Right lobe of liver (tissue), 6 donors: ENCODE results near the gene LRRC2. TPM values are rescaled to one million over a fixed set of nuclear protein-coding genes. Genes with fewer than 3 reads are reported as not detected.

ENCODE experiments used
- ATAC-seq, 4 donors: fragments of 200-7000 bp; cut with Tn5 transposase; one replicate each; pipeline ENCODE4 v1.9.1; 2020; ENCODE audit warnings: mild to moderate bottlenecking in 4 of 4, moderate library complexity in 4 of 4
- DNase-seq, 3 donors: peaks; one replicate each; pipeline ENCODE4 v3.0.0-alpha.2; 2020
- H3K27ac ChIP-seq, 3 donors: fragments of 200-600 bp; one replicate each; pipeline ENCODE4 v1.8.0; 2022
- H3K27me3 ChIP-seq, 2 donors: fragments of 200-600 bp; one replicate each; pipeline ENCODE4 v1.8.0; 2022
- H3K36me3 ChIP-seq, 4 donors: fragments of 200-600 bp; sonication (generic) in 1 of 4; one replicate each; pipeline versions ENCODE4 v1.5.1 to v1.8.0; 2017 to 2022; ENCODE audit warnings: control low read depth in 1 of 4
- H3K4me1 ChIP-seq, 4 donors: fragments of 200-600 bp; sonication (generic) in 1 of 4; one replicate each; pipeline versions ENCODE4 v1.5.1 to v1.8.0; 2017 to 2022; ENCODE audit warnings: control low read depth in 1 of 4
- H3K4me3 ChIP-seq, 3 donors: fragments of 200-600 bp; one replicate each; pipeline ENCODE4 v1.8.0; 2022
- H3K9me3 ChIP-seq, 4 donors: fragments of 200-600 bp; sonication (generic) in 1 of 4; one replicate each; pipeline versions ENCODE4 v1.5.1 to v1.8.0; 2017 to 2022; ENCODE audit warnings: control low read depth in 1 of 4
- POLR2A ChIP-seq: fragments of 450-650 bp; IDR thresholded peaks from one replicate; pipeline ENCODE4 v1.6.1; 2017; ENCODE audit warnings: antibody characterized with exemption, mild to moderate bottlenecking
- WGBS: methylation state at CpG from one replicate; pipeline ENCODE4 v1.1.6; 2018; ENCODE audit warnings: low coverage, low lambda C conversion rate; ENCODE audit not compliant: insufficient coverage; ENCODE audit errors: missing lambda C conversion rate; 5-methylcytosine and 5-hydroxymethylcytosine counted together
- intact Hi-C, 2 donors: fragments of 100-400 bp; cut with DNase I; formaldehyde crosslinking; loops; one replicate each; pipeline versions ENCODE4 v1.11.2 to v1.14.1; 2022
- total RNA-seq, 6 experiments: library from RNA; depleted of rRNA in 2 of 6; stranded (reverse); fragments of >200 nt in 2 of 6; fragmentation: NEBNext Ultra II Directional in 3 of 6; extraction: Animal tissue kit (Norgen Biotek cat#: 25700) in 3 of 6; gene quantifications; one replicate each; pipeline versions ENCODE4 v1.1.0 to v1.2.4, GENCODE V29; 2016 to 2023
- TF ChIP-seq, protein P1 (sequence below), 4 donors: fragments of 200-600 bp in 3 of 4; fragments of 450-650 bp in 1 of 4; IDR thresholded peaks; one replicate each; pipeline versions ENCODE4 v1.5.1 to v1.8.0; 2016 to 2022; ENCODE audit warnings: antibody characterized with exemption in 4 of 4, mild to moderate bottlenecking in 2 of 4
- donor health status: DM: no; HTN: yes; CAD: no.
- donor health status: DM: no; HTN: no; CAD: no.
- donor health status: DM: no; HTN: no; CAD: no.
- donor health status: DM: no; HTN: yes; CAD: no.
- donor health status: DM: no; HTN: yes; CAD: no.

LRRC2 gene
- total RNA-seq, 6 experiments from 2014 or later = 4.3 to 8.9 (median 6.1) TPM

DNA sequence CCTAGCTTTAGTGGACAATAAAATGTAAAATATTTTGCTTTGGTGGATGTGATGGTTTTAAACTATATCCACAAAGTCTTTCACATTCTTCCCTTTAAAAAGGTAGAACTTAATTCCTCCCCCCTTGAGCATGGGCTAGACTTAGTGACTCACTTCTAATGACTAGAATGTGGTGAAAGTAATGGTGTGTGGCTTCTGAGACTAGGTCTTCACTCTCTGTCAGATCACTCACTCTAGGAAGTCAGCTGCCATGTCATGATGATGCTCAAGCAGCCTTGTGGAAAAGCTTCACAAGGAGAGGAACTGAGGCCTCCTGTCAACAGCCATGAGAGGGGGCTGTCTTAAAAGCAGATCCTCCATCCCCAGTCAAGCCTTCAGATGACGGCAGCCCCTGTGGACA is 4.2 kb downstream of the LRRC2 start:
- TF ChIP-seq POLR2A = no peak
- TF ChIP-seq, protein P1, sequence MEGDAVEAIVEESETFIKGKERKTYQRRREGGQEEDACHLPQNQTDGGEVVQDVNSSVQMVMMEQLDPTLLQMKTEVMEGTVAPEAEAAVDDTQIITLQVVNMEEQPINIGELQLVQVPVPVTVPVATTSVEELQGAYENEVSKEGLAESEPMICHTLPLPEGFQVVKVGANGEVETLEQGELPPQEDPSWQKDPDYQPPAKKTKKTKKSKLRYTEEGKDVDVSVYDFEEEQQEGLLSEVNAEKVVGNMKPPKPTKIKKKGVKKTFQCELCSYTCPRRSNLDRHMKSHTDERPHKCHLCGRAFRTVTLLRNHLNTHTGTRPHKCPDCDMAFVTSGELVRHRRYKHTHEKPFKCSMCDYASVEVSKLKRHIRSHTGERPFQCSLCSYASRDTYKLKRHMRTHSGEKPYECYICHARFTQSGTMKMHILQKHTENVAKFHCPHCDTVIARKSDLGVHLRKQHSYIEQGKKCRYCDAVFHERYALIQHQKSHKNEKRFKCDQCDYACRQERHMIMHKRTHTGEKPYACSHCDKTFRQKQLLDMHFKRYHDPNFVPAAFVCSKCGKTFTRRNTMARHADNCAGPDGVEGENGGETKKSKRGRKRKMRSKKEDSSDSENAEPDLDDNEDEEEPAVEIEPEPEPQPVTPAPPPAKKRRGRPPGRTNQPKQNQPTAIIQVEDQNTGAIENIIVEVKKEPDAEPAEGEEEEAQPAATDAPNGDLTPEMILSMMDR (IDR thresholded peaks at IDR 0.05) = no peak
- ATAC-seq (no peak), DNase-seq (no peak)
- WGBS = 80% methylated on average over 1 of the region's 1 CpG
- Histone ChIP-seq H3K27me3 (no peaks in the 10 kb centered on the region), H3K36me3 (no peaks in the 10 kb centered on the region), H3K4me1 (peaks cover 0 to 19% (median 8%) of the 10 kb centered on the region in 4 donors), H3K27ac (no peak overlapping the region), H3K4me3 (no peak overlapping the region), H3K9me3 (no peaks in the 10 kb centered on the region)
- intact Hi-C loops = no loop called here

DNA sequence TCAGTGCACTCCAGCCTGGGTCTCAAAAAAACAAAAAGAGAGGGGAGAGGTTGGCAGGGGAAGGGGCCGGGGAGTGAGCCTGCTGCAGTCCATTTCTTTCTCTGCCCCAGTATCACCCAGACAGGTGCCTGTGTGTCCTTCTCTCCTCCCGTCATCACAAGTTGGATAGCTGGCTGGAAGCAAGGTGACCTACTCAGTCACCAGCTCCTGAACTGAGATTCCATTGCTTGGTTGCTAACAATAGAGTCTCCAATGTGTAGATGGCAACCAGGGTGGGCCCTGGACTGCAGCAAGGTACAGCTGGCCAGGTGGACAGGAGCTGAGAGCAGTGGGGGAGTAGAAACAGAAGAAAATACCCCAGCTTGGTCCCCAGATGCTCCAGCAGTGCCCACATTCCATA is 4.6 kb downstream of the LRRC2 start:
- DNase-seq = no peak
- Histone ChIP-seq H3K4me1 (peaks cover 0 to 16% (median 6%) of the 10 kb centered on the region in 4 donors), H3K27ac (no peak overlapping the region), H3K9me3 (no peaks in the 10 kb centered on the region), H3K4me3 (no peak overlapping the region), H3K36me3 (no peaks in the 10 kb centered on the region), H3K27me3 (no peaks in the 10 kb centered on the region)
- ATAC-seq = no peak
- no CpG with 5 or more reads among the region's 2 CpGs for WGBS
- TF ChIP-seq, protein P1 (IDR thresholded peaks at IDR 0.05) = no peak
- TF ChIP-seq POLR2A = no peak
- intact Hi-C loops = no loop called here

- Histone ChIP-seq H3K27ac (peak overlapping the region; percentile 39 to 77 (median 70)), H3K4me3 (peak overlapping the region in 2 of 3 donors; percentile 47 to 50), H3K9me3 (no peaks in the 10 kb centered on the region), H3K27me3 (no peaks in the 10 kb centered on the region), H3K36me3 (no peaks in the 10 kb centered on the region), H3K4me1 (peaks cover 0 to 14% (median 2%) of the 10 kb centered on the region in 4 donors)
- ATAC-seq (peak; percentile 50 to 64 (median 56)), DNase-seq (no peak)
- intact Hi-C loops = no loop called here
- 33% methylated on average over 4 of the region's 4 CpGs for WGBS
- peak; percentile 17 for TF ChIP-seq POLR2A
- TF ChIP-seq, protein P1 (IDR thresholded peaks at IDR 0.05) = no peak
Measured at GRCh38 chr3:46559091-46559704, 6.9 kb downstream of the LRRC2 start.

DNA sequence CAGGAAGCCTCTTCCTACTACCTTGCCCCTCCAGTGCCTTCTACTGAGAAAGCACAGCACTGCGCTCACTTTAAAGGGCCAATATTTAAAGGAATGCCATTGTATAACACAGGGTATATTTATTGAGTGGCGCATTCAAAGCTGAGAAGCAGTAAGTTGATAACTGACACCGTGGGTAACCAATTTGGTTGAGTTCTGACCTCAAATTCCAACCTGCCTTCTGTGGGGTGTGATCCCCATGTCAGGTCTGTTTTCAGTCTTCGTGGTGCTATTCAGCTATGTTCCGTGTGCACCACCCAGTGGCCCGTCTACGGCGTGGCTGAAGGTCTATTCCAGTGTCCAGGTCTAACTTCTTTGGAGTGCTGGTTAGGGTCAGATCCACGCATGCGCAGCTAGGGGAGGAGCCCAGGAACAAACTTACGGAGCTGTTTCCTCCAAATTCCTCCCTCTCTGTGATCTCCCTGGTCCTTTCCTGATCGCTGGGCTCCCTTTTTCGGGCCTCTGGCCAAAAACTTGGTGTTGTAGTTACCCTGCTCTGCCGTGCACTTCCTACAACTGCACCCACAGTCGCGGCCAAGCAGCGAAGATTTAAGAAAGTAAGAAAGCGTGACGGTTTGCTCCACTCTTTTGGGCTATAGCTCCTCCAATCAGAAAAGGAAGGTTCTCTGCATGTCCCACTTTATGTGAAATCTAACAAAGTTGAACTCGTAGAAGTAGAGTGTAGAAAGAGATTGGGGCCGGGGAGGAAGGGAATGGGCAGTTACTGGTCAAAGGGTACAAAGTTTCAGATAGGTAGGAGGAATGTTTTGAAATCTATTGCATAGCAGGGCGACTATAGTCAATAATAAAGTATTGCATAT is 7.7 kb downstream of the LRRC2 start:
- WGBS = 11% methylated on average over 19 of the region's 22 CpGs

More for the DNA sequence above, 7.7 kb downstream of the LRRC2 start:
- H3K27me3 ChIP-seq = no peaks in the 10 kb centered on the region
- H3K4me3 ChIP-seq = peak overlapping the region in 2 of 3 donors; percentile 47 to 50
- no peaks in the 10 kb centered on the region for H3K9me3 ChIP-seq
- H3K36me3 ChIP-seq = no peaks in the 10 kb centered on the region
- ATAC-seq = peak; percentile 94 to 99 (median 97)
- DNase-seq = peak; percentile 94 to 97 (median 94)
- peak overlapping the region; percentile 39 to 77 (median 70) for H3K27ac ChIP-seq
- TF ChIP-seq, protein P1 (IDR thresholded peaks at IDR 0.05) = peak; percentile 79 to 90 (median 88)
- TF ChIP-seq POLR2A = peak; percentile 36
- intact Hi-C loops = no loop called here
- peaks cover 0 to 16% (median 2%) of the 10 kb centered on the region in 4 donors for H3K4me1 ChIP-seq
